ENCODE measurements around the gene MARCHF3.
"Not testable (repeated sequence)": the region's sequence is repeated elsewhere in the genome, so short reads cannot be mapped to it uniquely, and the experiment has no call there.

The MARCHF3 gene

GRCh38 chr5:126852841-126853271 lies 177.5 kb downstream of the MARCHF3 start:
- no peak for DNase-seq (ENCODE audit: low spot score)

GRCh38 chr5:126852091-126852571 lies 178.2 kb downstream of the MARCHF3 start:
- FAIRE-seq (no peak), DNase-seq (ENCODE audit: low spot score) (no peak)

More at GRCh38 chr5:126852841-126853271, 177.5 kb downstream of the MARCHF3 start:
- no peak for FAIRE-seq

- DNase-seq (ENCODE audit: low spot score) (no peak), FAIRE-seq (no peak)
These were observed 178.8 kb downstream of the MARCHF3 start for GRCh38 chr5:126851501-126852011.

GRCh38 chr5:126849101-126849678 lies 181.2 kb downstream of the MARCHF3 start:
- FAIRE-seq (no peak), DNase-seq (ENCODE audit: low spot score) (no peak)

- no peak for DNase-seq (ENCODE audit: low spot score)
- no peak for FAIRE-seq
These were observed 182.1 kb downstream of the MARCHF3 start for GRCh38 chr5:126848253-126848652.

- DNase-seq (ENCODE audit: low spot score) (no peak), FAIRE-seq (no peak)
These were observed 182.5 kb downstream of the MARCHF3 start for GRCh38 chr5:126847826-126848251.

GRCh38 chr5:126847456-126847820 lies 182.9 kb downstream of the MARCHF3 start:
- DNase-seq (ENCODE audit: low spot score) (no peak), FAIRE-seq (no peak)

- FAIRE-seq: no peak
- no peak for DNase-seq (ENCODE audit: low spot score)
These were observed 183.5 kb downstream of the MARCHF3 start for GRCh38 chr5:126846744-126847455.

- DNase-seq (ENCODE audit: low spot score) (no peak), FAIRE-seq (no peak)
These were observed 184.0 kb downstream of the MARCHF3 start for GRCh38 chr5:126846344-126846743.

GRCh38 chr5:126845470-126846070 lies 184.8 kb downstream of the MARCHF3 start:
- FAIRE-seq; DNase-seq (ENCODE audit: low spot score): not testable (repeated sequence)

- DNase-seq (ENCODE audit: low spot score); FAIRE-seq: not testable (repeated sequence)
These were observed 187.0 kb downstream of the MARCHF3 start for GRCh38 chr5:126843375-126843774.

GRCh38 chr5:126839407-126839806 lies 191.0 kb downstream of the MARCHF3 start:
- DNase-seq (ENCODE audit: low spot score); FAIRE-seq: not testable (repeated sequence)

- FAIRE-seq (no peak), DNase-seq (ENCODE audit: low spot score) (no peak)
These were observed 192.3 kb downstream of the MARCHF3 start for GRCh38 chr5:126837906-126838539.

- FAIRE-seq: no peak
- no peak for DNase-seq (ENCODE audit: low spot score)
These were observed 193.1 kb downstream of the MARCHF3 start for GRCh38 chr5:126837242-126837641.

GRCh38 chr5:126836778-126837177 lies 193.6 kb downstream of the MARCHF3 start:
- FAIRE-seq: no peak
- no peak for DNase-seq (ENCODE audit: low spot score)

- no peak for DNase-seq (ENCODE audit: low spot score)
- FAIRE-seq: no peak
These were observed 199.2 kb downstream of the MARCHF3 start for GRCh38 chr5:126831156-126831555.

GRCh38 chr5:126830061-126830460 lies 200.3 kb downstream of the MARCHF3 start:
- FAIRE-seq (no peak), DNase-seq (ENCODE audit: low spot score) (no peak)

GRCh38 chr5:126829098-126829497 lies 201.3 kb downstream of the MARCHF3 start:
- FAIRE-seq (no peak), DNase-seq (ENCODE audit: low spot score) (no peak)

GRCh38 chr5:126826619-126827215 lies 203.6 kb downstream of the MARCHF3 start:
- DNase-seq (ENCODE audit: low spot score) (no peak), FAIRE-seq (no peak)

- DNase-seq (ENCODE audit: low spot score) (no peak), FAIRE-seq (no peak)
These were observed 211.1 kb downstream of the MARCHF3 start for GRCh38 chr5:126819253-126819652.

- DNase-seq (ENCODE audit: low spot score) (no peak), FAIRE-seq (no peak)
These were observed 211.6 kb downstream of the MARCHF3 start for GRCh38 chr5:126818736-126819135.

All from urothelium cell line (cell line).